ENCODE measurements around the gene METTL21C. TPM values are rescaled to one million over a fixed set of nuclear protein-coding genes. Genes with fewer than 3 reads are reported as not detected.

METTL21C gene
- total RNA-seq, 6 donors from 2014 or later = not detected

GRCh38 chr13:102693776-102694175, 1.1 kb downstream of the METTL21C start:
- Histone ChIP-seq H3K4me3 (no peak overlapping the region), H3K27ac (no peak overlapping the region), H3K27me3 (no peaks in the 10 kb centered on the region), H3K36me3 (no peaks in the 10 kb centered on the region), H3K9me3 (peaks cover 0 to 4% (median 0%) of the 10 kb centered on the region in 4 donors), H3K4me1 (no peaks in the 10 kb centered on the region)
- WGBS, 2 donors = 36 to 78% methylated on average over 2 of the region's 2 CpGs
- ATAC-seq (ENCODE audit: low FRiP score in 2 of 2) (no peak), DNase-seq (no peak)
- no peak for TF ChIP-seq POLR2A (IDR thresholded peaks at IDR 0.05)
- no peak for TF ChIP-seq POLR2AphosphoS5 (IDR thresholded peaks at IDR 0.05)

GRCh38 chr13:102693250-102693649, 1.6 kb downstream of the METTL21C start:
- TF ChIP-seq CTCF (IDR thresholded peaks at IDR 0.05) (no peak), POLR2A (IDR thresholded peaks at IDR 0.05) (no peak), EP300 (IDR thresholded peaks at IDR 0.05) (no peak), POLR2AphosphoS5 (IDR thresholded peaks at IDR 0.05) (no peak)
- no peaks in the 10 kb centered on the region for H3K36me3 ChIP-seq
- no peak overlapping the region for H3K4me3 ChIP-seq
- H3K4me1 ChIP-seq = no peaks in the 10 kb centered on the region
- no peak overlapping the region for H3K27ac ChIP-seq
- H3K27me3 ChIP-seq = no peaks in the 10 kb centered on the region
- DNase-seq = no peak
- WGBS, 2 donors = 79 to 93% methylated on average over 4 of the region's 4 CpGs
- no peak for ATAC-seq (ENCODE audit: low FRiP score in 2 of 2)
- H3K9me3 ChIP-seq = no peaks in the 10 kb centered on the region

- ATAC-seq (ENCODE audit: low FRiP score in 2 of 2) = no peak
- WGBS, 2 donors = 92 to 97% methylated on average over 2 of the region's 2 CpGs
Measured at GRCh38 chr13:102692491-102692826, 2.4 kb downstream of the METTL21C start.

GRCh38 chr13:102690883-102691282, 4.0 kb downstream of the METTL21C start:
- ATAC-seq (ENCODE audit: low FRiP score in 2 of 2) (no peak), DNase-seq (no peak)
- no peaks in the 10 kb centered on the region for H3K27me3 ChIP-seq

More at GRCh38 chr13:102692491-102692826, 2.4 kb downstream of the METTL21C start:
- Histone ChIP-seq H3K4me3 (no peak overlapping the region), H3K36me3 (no peaks in the 10 kb centered on the region), H3K27me3 (no peaks in the 10 kb centered on the region), H3K27ac (no peak overlapping the region), H3K4me1 (no peaks in the 10 kb centered on the region), H3K9me3 (no peaks in the 10 kb centered on the region)
- no peak for DNase-seq
- no peak for TF ChIP-seq EP300 (IDR thresholded peaks at IDR 0.05)
- no peak for TF ChIP-seq POLR2A (IDR thresholded peaks at IDR 0.05)
- no peak for TF ChIP-seq POLR2AphosphoS5 (IDR thresholded peaks at IDR 0.05)
- no peak for TF ChIP-seq CTCF (IDR thresholded peaks at IDR 0.05)

GRCh38 chr13:102688306-102688973, 6.4 kb downstream of the METTL21C start:
- no peaks in the 10 kb centered on the region for H3K36me3 ChIP-seq
- no peak for DNase-seq
- no peak overlapping the region for H3K4me3 ChIP-seq
- no peaks in the 10 kb centered on the region for H3K27me3 ChIP-seq
- TF ChIP-seq EP300 (IDR thresholded peaks at IDR 0.05) = no peak
- H3K27ac ChIP-seq = no peak overlapping the region
- WGBS, 2 donors = 50 to 57% methylated on average over 12 of the region's 13 CpGs
- H3K4me1 ChIP-seq = no peaks in the 10 kb centered on the region
- no peak for ATAC-seq (ENCODE audit: low FRiP score in 2 of 2)
- no peaks in the 10 kb centered on the region for H3K9me3 ChIP-seq

More at GRCh38 chr13:102690883-102691282, 4.0 kb downstream of the METTL21C start:
- H3K4me3 ChIP-seq = no peak overlapping the region
- no peaks in the 10 kb centered on the region for H3K9me3 ChIP-seq
- TF ChIP-seq POLR2A (IDR thresholded peaks at IDR 0.05) = no peak
- no peak for TF ChIP-seq POLR2AphosphoS5 (IDR thresholded peaks at IDR 0.05)
- no peak for TF ChIP-seq CTCF (IDR thresholded peaks at IDR 0.05)
- no peak for TF ChIP-seq EP300 (IDR thresholded peaks at IDR 0.05)
- 89% methylated on average over 4 of the region's 4 CpGs for WGBS, 2 donors
- H3K4me1 ChIP-seq = no peaks in the 10 kb centered on the region
- no peaks in the 10 kb centered on the region for H3K36me3 ChIP-seq
- H3K27ac ChIP-seq = no peak overlapping the region

GRCh38 chr13:102687520-102687919, 7.3 kb downstream of the METTL21C start:
- WGBS, 2 donors = 73 to 81% methylated on average over 7 of the region's 7 CpGs

More at GRCh38 chr13:102687520-102687919, 7.3 kb downstream of the METTL21C start:
- ATAC-seq (ENCODE audit: low FRiP score in 2 of 2) = no peak
- Histone ChIP-seq H3K4me3 (no peak overlapping the region), H3K9me3 (no peaks in the 10 kb centered on the region), H3K27me3 (no peaks in the 10 kb centered on the region), H3K36me3 (no peaks in the 10 kb centered on the region), H3K4me1 (no peaks in the 10 kb centered on the region), H3K27ac (no peak overlapping the region)
- no peak for TF ChIP-seq POLR2A (IDR thresholded peaks at IDR 0.05)
- no peak for DNase-seq
